SU-DHL-6 (cell line): ENCODE data around the gene CFAP99.

Experiments used
- H2AFZ ChIP-seq: fragments of 200-600 bp; sonication (generic); 2 replicates; pipeline ENCODE4 v1.6.1; 2014; ENCODE audit warnings: low read depth, mild to moderate bottlenecking, moderate library complexity, mixed read lengths, antibody characterized with exemption, low read length; ENCODE audit not compliant: severe bottlenecking
- H3F3A ChIP-seq: fragments of 200-600 bp; shearing (Covaris generic); 2 replicates; pipeline ENCODE4 v1.6.0; 2016; ENCODE audit warnings: antibody characterized with exemption, mild to moderate bottlenecking; ENCODE audit not compliant: insufficient read depth
- H3K27ac ChIP-seq: fragments of 200-600 bp; sonication (generic); 2 replicates; pipeline ENCODE4 v1.5.1; 2016; ENCODE audit warnings: low read depth, mild to moderate bottlenecking, low read length, moderate library complexity, mixed read lengths
- H3K27me3 ChIP-seq: fragments of 200-600 bp; sonication (generic), shearing (Covaris generic); 2 replicates; pipeline ENCODE4 v1.6.0; 2014; ENCODE audit warnings: mild to moderate bottlenecking, low read length
- H3K36me3 ChIP-seq: fragments of 200-600 bp; sonication (generic); 2 replicates; pipeline ENCODE4 v1.6.1; 2014; ENCODE audit warnings: mild to moderate bottlenecking, low read length, mixed read lengths
- H3K4me2 ChIP-seq: fragments of 300-600, 200-600 bp; shearing (Covaris generic), sonication (generic); 2 replicates; pipeline ENCODE4 v1.6.0; 2014; ENCODE audit warnings: low read length, low read depth, mild to moderate bottlenecking; ENCODE audit not compliant: poor library complexity, severe bottlenecking
- H3K4me3 ChIP-seq: fragments of 200-600 bp; sonication (generic); 2 replicates; pipeline ENCODE4 v1.5.1; 2014; ENCODE audit warnings: antibody characterized with exemption, low read length, mild to moderate bottlenecking, mixed read lengths; ENCODE audit not compliant: insufficient read depth, poor library complexity, severe bottlenecking
- H3K79me2 ChIP-seq: fragments of 200-600 bp; sonication (generic); 2 replicates; pipeline ENCODE4 v1.6.1; 2014; ENCODE audit warnings: mild to moderate bottlenecking, low read length, moderate library complexity; ENCODE audit not compliant: insufficient read depth
- H3K9ac ChIP-seq: fragments of 200-600 bp; sonication (generic); 2 replicates; pipeline ENCODE4 v1.7.0; 2014; ENCODE audit warnings: mild to moderate bottlenecking, low read length
- H3K9me2 ChIP-seq: fragments of 200-600 bp; sonication (generic); replicated peaks from 2 replicates; pipeline ENCODE4 v1.6.1; 2014; ENCODE audit warnings: low read length; ENCODE audit not compliant: insufficient read depth
- H3K9me3 ChIP-seq: fragments of 200-600 bp; sonication (generic); 2 replicates; pipeline ENCODE4 v1.6.1; 2014; ENCODE audit warnings: low read length, mixed read lengths; ENCODE audit not compliant: insufficient read depth
- H4K20me1 ChIP-seq: fragments of 200-600 bp; sonication (generic); 2 replicates; pipeline ENCODE4 v1.6.1; 2014; ENCODE audit warnings: low read depth, mild to moderate bottlenecking, antibody characterized with exemption, low read length, moderate library complexity, mixed read lengths
- EZH2phosphoT487 ChIP-seq: fragments of 200-600 bp; sonication (generic), shearing (Covaris generic); conservative IDR thresholded peaks from 2 replicates; pipeline ENCODE4 v1.6.1; 2018; ENCODE audit warnings: mild to moderate bottlenecking, antibody characterized with exemption, low read length, moderate library complexity, mixed read lengths
- TF ChIP-seq, protein P1 (sequence below): fragments of 200-600 bp; sonication (generic); IDR thresholded peaks from one replicate; pipeline ENCODE4 v1.5.1; 2017; ENCODE audit warnings: antibody characterized with exemption, mild to moderate bottlenecking, low read length, moderate library complexity; ENCODE audit not compliant: insufficient read depth, poor library complexity, severe bottlenecking

The CFAP99 gene

DNA sequence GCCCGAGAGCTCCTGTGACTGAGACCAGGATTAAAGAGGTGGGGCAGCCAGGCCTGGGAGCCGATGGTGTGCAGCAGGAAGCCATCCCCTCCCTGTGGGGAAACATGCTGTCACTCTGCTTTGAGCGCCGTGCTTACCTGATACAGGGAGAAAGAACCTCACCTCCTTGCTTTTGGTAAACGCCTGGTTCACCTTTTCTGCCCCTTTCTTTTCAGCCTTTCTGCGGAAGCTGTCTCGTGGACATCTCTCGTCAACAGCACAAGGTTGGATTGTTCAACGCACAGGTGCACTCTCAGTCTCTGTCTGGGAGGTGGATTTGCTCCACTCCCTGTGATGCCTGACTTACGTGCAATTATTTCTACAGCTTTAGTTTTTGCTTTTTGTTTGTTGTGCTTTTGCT, 12.3 kb upstream of the CFAP99 start:
- Histone ChIP-seq H3F3A (no peaks in the 10 kb centered on the region), H3K36me3 (no peaks in the 10 kb centered on the region), H3K9me3 (no peaks in the 10 kb centered on the region), H3K27me3 (no peaks in the 10 kb centered on the region), H3K4me2 (no peak overlapping the region), H3K9me2 (no peaks in the 10 kb centered on the region), H4K20me1 (no peaks in the 10 kb centered on the region), H2AFZ (no peak overlapping the region), H3K4me3 (no peak overlapping the region), H3K9ac (no peak overlapping the region), H3K79me2 (no peaks in the 10 kb centered on the region), H3K27ac (no peak overlapping the region)
- TF ChIP-seq, protein P1, sequence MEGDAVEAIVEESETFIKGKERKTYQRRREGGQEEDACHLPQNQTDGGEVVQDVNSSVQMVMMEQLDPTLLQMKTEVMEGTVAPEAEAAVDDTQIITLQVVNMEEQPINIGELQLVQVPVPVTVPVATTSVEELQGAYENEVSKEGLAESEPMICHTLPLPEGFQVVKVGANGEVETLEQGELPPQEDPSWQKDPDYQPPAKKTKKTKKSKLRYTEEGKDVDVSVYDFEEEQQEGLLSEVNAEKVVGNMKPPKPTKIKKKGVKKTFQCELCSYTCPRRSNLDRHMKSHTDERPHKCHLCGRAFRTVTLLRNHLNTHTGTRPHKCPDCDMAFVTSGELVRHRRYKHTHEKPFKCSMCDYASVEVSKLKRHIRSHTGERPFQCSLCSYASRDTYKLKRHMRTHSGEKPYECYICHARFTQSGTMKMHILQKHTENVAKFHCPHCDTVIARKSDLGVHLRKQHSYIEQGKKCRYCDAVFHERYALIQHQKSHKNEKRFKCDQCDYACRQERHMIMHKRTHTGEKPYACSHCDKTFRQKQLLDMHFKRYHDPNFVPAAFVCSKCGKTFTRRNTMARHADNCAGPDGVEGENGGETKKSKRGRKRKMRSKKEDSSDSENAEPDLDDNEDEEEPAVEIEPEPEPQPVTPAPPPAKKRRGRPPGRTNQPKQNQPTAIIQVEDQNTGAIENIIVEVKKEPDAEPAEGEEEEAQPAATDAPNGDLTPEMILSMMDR, result no peak
- TF ChIP-seq EZH2phosphoT487, result no peak

- H3K36me3 ChIP-seq, result no peaks in the 10 kb centered on the region
- no peaks in the 10 kb centered on the region for H3F3A ChIP-seq
- no peaks in the 10 kb centered on the region for H4K20me1 ChIP-seq
- H3K4me2 ChIP-seq, result no peak overlapping the region
- no peak overlapping the region for H2AFZ ChIP-seq
- H3K9ac ChIP-seq, result no peak overlapping the region
- no peak for TF ChIP-seq EZH2phosphoT487
- TF ChIP-seq, protein P1, result no peak
- H3K27me3 ChIP-seq, result no peaks in the 10 kb centered on the region
- no peak overlapping the region for H3K27ac ChIP-seq
- H3K4me3 ChIP-seq, result no peak overlapping the region
- no peaks in the 10 kb centered on the region for H3K79me2 ChIP-seq
- H3K9me2 ChIP-seq, result no peaks in the 10 kb centered on the region
- H3K9me3 ChIP-seq, result no peaks in the 10 kb centered on the region
These were observed 11.8 kb upstream of the CFAP99 start for GRCh38 chr4:2406920-2407319.

- H3K79me2 ChIP-seq, result no peaks in the 10 kb centered on the region
- no peak overlapping the region for H2AFZ ChIP-seq
- no peaks in the 10 kb centered on the region for H3K9me2 ChIP-seq
- no peaks in the 10 kb centered on the region for H3K36me3 ChIP-seq
- H3K4me3 ChIP-seq, result no peak overlapping the region
- no peaks in the 10 kb centered on the region for H3K27me3 ChIP-seq
- H3K4me2 ChIP-seq, result no peak overlapping the region
- no peak overlapping the region for H3K27ac ChIP-seq
- no peaks in the 10 kb centered on the region for H3F3A ChIP-seq
- H3K9ac ChIP-seq, result no peak overlapping the region
- H3K9me3 ChIP-seq, result no peaks in the 10 kb centered on the region
- H4K20me1 ChIP-seq, result no peaks in the 10 kb centered on the region
- TF ChIP-seq, protein P1, result no peak
- TF ChIP-seq EZH2phosphoT487, result no peak
These were observed 10.8 kb upstream of the CFAP99 start for GRCh38 chr4:2407991-2408342.
